HG03558 (cell line): ENCODE data around the gene TXN2.
"Not testable (repeated sequence)": the region's sequence is repeated elsewhere in the genome, so short reads cannot be mapped to it uniquely, and the experiment has no call there.

Experiments
- ATAC-seq: cut with Tn5 transposase; IDR thresholded peaks from one replicate; pipeline ENCODE4 v1.9.1; 2021; ENCODE audit warnings: moderate number of reproducible peaks; ENCODE audit not compliant: unreplicated experiment; ENCODE audit errors: extremely low read depth

The TXN2 gene

GRCh38 chr22:36481393-36482168 is at the start of gene TXN2:
Gene TXN2, minus strand, starts transcription at chr22:36481640. Its CDS starts 803 bp downstream, at chr22:36480837.
- peak; percentile 63 for ATAC-seq

- peak; percentile 83 for ATAC-seq
Observed at GRCh38 chr22:36528795-36529751, 47.6 kb upstream of the TXN2 start, which contains the start of gene EIF3D. Gene EIF3D, minus strand, starts transcription at chr22:36529166. Its CDS starts 3,045 bp downstream, at chr22:36526121.

- ATAC-seq: no peak
Observed at GRCh38 chr22:36528341-36528740, 46.9 kb upstream of the TXN2 start.

- ATAC-seq: no peak
Observed at GRCh38 chr22:36522662-36523061, 41.2 kb upstream of the TXN2 start.

GRCh38 chr22:36520423-36520822 is 39.0 kb upstream of the TXN2 start:
- no peak for ATAC-seq

GRCh38 chr22:36519906-36520305 is 38.5 kb upstream of the TXN2 start:
- not testable (repeated sequence) for ATAC-seq

GRCh38 chr22:36514766-36515165 is 33.3 kb upstream of the TXN2 start:
- ATAC-seq: no peak

GRCh38 chr22:36512991-36513390 is 31.6 kb upstream of the TXN2 start:
- no peak for ATAC-seq

GRCh38 chr22:36512333-36512732 is 30.9 kb upstream of the TXN2 start:
- no peak for ATAC-seq

- no peak for ATAC-seq
Observed at GRCh38 chr22:36510966-36511881, 29.8 kb upstream of the TXN2 start.

GRCh38 chr22:36510384-36510783 is 28.9 kb upstream of the TXN2 start:
- ATAC-seq: no peak

GRCh38 chr22:36507518-36508010 is 26.1 kb upstream of the TXN2 start:
- no peak for ATAC-seq

- peak; percentile 39 for ATAC-seq
Observed at GRCh38 chr22:36506637-36507517, 25.4 kb upstream of the TXN2 start, which contains the start of gene FOXRED2. Gene FOXRED2, minus strand, starts transcription at chr22:36507040. Its CDS starts 618 bp downstream, at chr22:36506422.

GRCh38 chr22:36505998-36506635 is 24.7 kb upstream of the TXN2 start:
- no peak for ATAC-seq

GRCh38 chr22:36497910-36498665 is 16.6 kb upstream of the TXN2 start:
- ATAC-seq: no peak

- ATAC-seq: no peak
Observed at GRCh38 chr22:36493690-36494110, 12.3 kb upstream of the TXN2 start.

GRCh38 chr22:36492109-36492508 is 10.7 kb upstream of the TXN2 start:
- ATAC-seq: no peak
